Activated T-cell treated with anti-CD3 and anti-CD28 coated beads for 4 hours (primary cell): ENCODE results near the gene PRKCQ.
A peak's percentile ranks its signal among the peaks of the same experiment; 100 is the strongest.
"Not testable (repeated sequence)": the region's sequence is repeated elsewhere in the genome, so short reads cannot be mapped to it uniquely, and the experiment has no call there.

Source experiments
- DNase-seq: peaks from one replicate; pipeline ENCODE4 v3.0.0-alpha.2; 2020

The PRKCQ gene

DNA sequence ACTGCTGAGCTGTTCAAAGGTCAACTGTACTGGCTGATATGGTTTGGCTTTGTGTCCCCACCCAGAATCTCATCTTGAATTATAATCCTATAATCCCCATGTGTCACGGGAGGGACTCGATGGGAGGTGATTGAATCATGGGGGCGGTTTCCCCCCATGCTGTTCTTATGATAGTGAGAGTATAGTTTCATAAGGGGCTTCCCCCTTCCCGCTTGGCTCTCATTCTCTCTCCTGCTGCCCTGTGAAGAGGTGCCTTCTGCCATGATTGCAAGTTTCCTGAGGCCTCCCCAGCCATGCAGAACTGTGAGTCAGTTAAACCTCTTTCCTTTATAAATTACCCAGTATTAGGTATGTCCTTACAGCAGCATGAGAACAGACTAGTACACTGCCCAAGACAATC, 140.2 kb downstream of the PRKCQ start:
- DNase-seq, result not testable (repeated sequence)

DNA sequence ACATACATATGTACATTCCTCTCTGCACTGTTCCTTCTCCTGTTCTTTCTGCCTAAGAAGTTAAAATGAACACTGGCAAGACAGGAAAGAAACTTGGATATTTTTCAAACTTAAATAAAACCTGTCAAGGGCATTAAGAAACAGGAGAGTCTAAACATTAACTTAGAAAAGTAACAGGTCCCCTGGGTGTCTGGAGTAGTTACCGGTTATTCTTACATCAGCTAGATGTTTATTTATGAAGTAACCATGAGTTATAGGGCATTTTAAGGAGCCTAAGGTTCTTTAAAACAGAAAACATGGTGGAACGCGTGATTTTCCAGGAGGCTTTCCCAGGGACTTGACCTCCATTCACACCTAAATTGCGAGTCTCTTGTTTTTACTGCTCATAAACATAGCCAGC, 148.2 kb downstream of the PRKCQ start:
- no peak for DNase-seq

DNA sequence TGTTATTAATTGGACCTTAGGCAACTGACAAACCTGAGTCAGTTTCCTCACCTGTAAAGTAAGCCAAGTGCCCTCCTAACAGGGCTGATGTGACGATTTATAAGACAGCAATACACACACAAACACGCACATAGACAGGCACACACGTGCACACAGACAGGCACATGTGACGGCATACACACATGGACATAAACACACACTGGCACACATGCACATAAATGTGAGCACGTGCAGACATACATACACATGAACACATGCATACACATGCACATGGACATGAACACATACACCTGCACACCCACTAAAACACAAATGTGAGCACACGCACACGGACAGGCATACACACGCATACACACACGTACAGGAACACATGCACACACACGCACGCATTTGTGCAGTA, 148.9 kb downstream of the PRKCQ start:
- DNase-seq, result no peak

DNA sequence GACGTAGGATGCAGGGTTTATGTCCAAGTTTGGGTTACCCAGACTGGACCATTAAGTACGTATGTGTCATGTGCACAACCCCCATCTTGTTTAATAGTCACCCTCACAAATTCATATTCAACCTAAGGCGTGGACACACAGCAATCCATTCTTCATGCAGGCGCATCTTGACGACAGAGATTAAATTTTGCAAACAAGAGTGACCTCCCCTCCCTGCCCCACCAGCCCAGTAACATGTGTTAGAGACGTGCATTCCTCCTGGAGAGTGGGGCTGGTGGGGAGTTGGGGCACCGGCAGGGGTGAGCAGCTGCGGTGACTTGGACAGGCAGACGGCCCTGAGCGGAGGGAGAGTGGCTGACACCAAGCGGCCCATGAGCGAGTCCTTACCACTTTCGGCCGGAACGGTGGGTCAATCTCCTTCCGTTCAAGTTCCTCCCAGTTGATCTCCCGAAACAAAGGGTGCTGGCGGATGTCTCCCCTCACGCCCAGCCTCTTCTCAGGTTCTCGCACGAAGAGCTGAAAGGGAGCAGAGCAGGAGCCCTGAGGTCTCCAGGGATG, 149.6 kb downstream of the PRKCQ start:
- DNase-seq, result no peak

DNA sequence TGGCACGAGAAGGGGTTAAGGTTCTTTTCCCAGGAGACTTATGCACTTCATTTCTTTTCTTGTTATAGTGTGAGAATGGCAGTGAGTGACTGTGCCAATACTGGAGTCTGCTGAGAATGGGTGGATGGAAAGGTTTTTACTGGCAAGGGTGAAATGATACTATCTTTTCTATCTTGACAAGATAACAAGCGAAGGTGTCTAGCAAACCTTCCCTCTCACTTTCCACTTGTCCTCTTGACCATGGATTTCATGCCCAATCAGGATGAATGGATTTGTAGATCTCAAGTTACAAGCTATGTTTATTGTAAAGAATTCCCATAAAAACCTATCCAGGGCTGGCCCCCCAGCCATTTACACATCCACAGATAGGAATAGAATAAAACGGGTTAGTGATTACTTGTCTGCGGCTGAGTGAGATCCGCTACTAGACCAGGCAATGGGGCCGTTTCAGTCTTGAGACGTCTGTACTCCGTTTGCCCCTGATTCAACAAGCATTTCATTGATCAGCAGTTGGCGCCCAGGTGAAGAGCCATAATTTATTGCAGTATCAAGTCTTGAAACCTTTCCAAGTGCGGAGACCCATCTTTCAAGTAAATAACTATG, 152.6 kb downstream of the PRKCQ start:
- DNase-seq, result no peak

DNA sequence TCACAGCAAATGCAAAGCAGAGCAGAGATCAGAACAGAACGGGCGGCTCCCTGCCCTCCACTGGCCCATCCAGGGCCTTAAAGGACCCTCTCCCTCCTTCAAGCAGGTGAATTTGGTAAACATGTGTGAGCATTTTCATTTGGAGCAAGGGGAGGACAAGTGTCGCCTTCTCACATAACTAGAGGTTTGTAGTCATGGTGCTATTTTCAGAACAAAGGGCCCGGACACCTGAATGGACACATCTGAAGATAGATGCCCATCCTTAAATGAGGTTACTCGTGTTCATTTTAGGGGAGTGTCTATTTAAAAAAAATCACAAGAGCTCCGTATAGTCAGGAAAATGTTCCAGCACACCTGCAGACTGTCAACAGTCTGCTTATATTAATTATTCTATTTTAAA, 153.8 kb downstream of the PRKCQ start:
- no peak for DNase-seq

DNA sequence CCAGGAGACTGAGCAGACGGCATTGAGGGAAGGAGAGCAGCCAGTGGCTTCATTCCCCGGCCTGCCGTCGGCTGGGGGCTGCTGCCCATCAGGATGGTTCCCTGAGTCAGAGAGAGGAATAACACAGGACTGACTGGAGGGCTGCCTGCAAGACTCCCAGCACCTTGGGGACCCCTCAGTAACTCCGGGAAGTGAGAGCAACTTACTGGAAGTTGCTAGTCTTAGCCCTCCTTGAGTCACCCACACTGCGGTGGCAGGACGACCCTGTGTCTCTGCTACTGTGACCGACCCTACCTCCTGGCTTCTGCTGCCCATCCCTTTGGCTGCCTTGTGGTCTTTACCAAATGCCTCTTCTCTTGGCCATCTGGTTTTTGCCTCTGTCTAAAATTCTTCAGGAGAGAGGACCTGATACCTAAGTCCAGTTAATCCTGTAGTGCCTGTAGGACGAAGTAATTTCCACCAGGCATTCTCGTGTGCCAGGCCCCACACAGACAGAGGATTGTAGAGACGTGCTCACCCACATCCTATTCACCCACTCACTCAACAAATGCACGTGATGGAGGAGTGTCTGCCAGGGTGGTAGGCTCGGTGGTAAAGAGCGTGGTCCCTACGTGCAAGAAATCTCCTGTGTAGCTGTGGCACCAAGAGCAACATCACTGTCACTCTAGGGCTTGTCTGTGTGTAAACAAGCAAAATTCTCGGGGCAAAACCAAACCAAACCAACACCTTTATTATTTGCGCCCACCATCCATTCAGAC, 156.5 kb downstream of the PRKCQ start:
- no peak for DNase-seq

DNA sequence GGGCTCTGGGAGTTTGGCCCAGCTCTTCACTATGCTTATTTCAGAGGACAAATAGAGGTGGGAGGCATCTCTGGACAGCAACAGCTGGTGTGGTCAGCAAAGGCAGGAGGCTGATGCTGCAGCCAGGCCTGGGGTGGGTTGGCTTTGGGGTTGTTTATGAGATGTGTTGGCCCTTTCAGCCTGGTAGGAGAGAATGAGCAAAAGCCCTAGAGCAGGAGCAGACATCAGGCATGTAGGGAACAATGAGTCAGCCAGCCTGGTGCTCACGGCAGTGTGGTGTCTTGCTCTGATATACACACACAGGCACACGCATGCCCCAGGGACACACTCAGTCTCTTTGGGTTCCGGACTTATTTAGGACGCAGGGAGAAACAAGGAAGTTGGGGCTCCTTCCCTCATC, 157.1 kb downstream of the PRKCQ start:
- DNase-seq, result peak; percentile 27

DNA sequence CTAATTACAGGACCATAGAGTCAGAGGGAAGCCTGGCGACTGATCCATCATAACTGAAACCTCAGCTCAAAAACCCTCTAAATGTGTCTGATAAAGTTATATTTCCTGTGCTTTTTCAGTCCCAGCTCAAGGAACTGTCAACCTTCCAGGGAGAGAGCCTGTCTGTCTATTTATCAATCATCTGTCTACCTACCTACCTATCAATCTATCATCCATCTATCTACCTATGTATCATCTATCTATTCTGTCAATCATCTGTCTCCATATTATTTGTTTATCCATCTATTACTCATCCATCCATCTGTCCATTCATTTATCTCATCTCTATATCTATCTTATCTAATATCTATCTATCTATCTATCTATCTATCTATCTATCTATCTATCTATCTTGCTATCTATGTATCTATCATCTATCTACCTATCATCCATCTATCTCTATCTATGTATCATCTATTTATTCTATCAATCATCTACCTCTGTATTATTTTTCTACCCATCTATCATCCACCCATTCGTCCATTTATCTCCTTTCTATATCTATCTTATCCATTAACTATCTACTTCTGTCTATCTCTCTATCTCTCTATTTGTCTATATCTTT, 161.4 kb downstream of the PRKCQ start:
- DNase-seq, result no peak

DNA sequence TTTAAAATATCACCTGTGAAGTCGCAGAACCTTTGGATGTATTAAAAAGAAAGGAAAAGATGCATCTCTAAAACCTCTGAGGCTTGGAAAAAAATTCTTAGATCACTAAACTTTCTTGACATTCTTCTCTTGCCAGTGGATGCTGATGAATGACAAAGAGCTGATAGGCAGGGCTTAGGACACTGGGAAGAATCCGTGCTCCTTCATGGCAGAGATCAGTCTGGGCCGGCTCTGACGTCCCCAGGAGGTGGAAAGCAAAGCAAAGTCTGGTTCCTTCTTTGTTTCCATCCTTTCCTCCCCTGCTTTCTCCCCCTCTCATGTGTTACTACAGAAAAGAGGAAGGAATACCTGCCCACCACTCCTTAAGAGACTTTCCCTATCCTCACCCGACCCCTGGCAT, 161.9 kb downstream of the PRKCQ start:
- no peak for DNase-seq

DNA sequence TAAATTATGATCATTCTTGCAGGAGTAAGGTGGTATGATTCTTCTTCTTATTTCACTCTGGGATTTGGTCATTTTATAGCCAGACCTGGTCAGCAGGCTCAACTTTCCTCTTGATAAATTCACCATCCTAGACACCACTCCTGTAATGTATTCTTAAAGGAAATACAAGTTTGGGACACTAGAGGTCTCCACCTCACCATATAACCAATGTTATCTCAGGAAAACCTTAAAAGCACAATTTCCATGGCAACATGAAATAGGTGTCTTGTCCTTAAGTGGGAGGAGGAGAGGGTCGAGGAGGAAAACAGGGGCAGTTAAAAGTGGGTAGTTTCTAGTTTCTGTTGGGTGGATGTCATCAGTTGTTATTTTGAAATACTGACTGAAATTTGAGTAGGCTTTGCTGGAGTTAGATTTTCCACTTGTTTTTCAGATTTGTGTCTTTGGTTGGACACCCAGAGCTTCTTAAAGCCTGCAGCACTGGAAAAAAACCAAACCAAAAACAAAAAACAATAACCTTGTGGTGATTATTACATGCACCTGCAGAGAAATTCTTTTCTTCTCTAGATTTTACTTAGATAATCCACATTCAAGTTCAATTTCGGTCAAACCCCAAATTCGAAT, 163.1 kb downstream of the PRKCQ start:
- DNase-seq, result peak; percentile 12

DNA sequence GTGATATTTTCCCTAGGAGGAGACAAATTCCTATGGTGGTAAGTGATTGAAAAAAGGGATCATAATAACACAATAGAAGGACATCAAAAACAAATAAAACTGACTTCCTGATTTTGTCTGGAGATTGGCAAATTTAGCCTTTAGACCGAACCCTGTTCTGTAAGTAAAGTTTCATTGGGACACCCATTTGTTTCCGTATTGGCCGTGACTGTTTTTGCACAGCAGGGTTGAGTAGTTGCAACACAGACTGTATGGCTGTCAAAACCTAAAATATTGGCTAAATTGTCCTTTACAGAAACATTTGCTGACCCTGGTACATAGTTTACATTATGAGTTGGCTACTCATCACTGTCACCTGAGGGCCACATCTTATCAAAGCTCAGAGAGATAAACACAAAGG, 168.6 kb downstream of the PRKCQ start:
- no peak for DNase-seq

DNA sequence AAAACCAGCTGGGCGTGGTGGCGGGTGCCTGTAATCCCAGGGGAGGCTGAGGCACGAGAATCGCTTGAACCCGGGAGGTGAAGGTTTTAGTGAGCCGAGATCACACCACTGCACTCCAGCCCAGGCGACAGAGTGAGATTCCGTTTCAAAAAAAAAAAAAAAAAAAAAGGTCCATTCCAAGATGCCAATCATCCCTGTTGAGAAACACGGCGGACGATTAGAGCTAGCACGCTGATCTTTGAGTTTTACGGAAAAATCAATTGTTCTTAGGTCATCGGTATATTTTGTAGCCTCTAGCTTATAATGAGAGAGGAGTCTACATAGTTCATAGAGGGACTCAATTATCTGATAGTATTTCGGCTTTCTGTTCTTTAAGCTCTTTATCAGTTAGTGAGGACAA, 169.2 kb downstream of the PRKCQ start:
- no peak for DNase-seq

DNA sequence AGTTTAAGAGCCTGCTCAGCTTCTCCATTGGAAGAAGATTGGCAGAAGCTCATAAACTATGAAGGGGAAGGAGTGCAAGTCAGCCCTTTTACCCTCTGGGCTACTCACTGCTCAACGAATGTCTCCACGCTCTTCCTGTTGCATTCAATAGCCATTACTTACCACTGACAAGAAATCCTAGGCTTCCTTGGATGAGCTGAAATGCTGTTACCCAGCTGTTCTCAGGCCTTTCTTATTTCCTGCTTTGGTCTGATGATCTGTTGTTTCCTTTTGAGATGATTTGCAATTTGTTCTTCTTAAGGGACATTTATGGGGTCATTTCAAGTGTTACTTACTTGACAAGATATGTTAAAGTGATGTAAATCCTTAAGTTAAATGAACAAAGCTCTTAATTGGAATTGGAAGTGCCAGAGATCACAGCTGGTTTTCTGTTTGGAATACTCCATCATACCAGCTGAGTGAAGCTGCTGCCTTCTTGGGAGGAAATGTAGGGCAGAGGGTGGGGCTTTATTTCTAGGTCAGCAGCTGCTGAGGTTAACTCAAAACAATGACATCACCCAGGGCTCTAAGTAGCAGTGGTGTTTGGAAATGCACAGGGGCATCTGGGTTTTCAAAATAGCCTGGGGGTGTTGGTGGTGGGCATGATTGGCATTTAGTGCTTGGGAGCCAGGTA, 170.0 kb downstream of the PRKCQ start:
- DNase-seq, result peak; percentile 15

DNA sequence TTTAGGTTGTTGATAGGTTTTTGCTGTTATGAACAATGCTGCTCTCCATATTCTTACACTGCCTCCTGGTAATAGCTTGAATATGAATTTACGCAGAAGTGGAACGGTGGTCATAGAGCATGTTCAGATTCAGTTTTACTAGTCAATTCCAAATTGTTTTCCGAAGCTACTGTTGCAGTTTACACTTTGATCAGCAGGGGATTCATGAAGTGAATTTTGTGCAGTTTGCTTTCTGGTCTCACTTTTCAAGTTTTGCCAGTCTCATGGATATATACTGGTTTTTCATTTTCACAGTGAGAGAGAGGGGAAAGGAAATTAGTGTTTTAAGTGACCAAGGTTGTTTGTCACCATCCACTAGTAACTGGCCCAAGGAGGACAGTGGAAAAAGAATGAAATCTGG, 171.3 kb downstream of the PRKCQ start:
- DNase-seq, result no peak

DNA sequence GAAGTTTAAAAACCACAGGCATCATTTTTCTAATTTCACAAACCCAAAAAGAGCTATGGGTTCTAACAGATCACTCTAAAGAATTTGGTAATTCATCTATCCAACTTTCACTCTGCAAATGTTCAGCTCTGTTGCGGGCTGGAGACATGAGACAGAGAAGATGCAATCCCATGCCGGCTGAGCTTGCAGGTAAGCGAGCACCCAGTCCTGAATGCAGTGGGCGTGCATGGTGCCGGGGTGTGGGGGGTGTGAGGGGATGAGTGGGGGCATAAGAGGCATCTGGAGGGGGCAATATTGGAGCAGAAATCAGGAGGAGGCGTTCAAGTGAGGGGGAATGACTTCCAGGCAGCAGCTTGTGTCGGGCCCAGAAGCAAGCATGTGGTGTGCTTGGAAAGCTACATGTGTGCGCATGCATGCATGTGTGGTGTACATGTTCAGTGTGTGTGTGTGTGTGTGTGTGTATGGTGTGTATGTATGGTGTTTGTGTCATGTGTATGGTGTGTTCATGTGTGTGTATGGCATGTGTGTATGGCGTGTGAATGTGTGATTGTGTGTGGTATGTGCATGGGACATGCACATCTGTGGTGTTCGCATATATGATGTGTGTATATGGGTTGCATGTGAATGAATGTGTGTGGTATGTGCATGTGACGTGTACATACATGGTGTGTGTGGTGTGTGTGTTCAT, 172.9 kb downstream of the PRKCQ start:
- no peak for DNase-seq

DNA sequence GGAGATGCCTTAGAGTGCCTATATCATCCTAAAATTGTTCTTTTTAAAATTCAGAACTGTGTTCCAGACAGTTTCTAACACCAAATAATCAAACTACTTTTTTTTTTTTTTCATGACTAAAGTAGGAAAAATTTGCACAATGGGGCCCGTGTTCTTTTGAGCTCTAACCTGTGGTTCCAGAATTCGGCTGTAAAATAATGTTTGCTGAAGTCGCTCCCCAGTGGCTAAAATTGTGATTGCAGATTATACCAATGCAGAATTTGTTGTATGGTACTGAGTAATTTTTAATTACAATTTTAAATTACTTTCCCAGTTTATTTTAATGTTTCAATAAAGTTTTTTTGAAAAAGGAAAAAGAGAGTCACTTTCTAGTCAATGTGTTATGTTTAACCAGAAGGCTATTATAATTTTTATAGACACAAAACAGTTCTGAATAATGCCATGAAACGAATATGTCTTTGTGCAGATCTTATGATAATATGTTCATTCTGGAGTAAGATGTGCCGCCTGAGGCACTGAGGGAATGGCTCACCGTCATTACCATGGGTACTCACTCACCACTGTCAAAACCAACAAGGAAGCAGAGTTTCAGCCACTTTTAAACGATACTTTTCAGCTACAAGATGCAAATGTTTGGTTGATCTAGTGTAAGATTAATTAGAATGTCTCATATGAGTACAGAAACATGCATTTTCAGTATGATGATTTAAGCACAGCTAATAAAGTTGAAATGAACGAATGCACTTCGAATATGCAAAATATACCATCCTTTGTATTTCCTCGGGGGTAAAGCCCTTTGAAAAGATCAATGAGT, 173.6 kb downstream of the PRKCQ start:
- peak; percentile 21 for DNase-seq

DNA sequence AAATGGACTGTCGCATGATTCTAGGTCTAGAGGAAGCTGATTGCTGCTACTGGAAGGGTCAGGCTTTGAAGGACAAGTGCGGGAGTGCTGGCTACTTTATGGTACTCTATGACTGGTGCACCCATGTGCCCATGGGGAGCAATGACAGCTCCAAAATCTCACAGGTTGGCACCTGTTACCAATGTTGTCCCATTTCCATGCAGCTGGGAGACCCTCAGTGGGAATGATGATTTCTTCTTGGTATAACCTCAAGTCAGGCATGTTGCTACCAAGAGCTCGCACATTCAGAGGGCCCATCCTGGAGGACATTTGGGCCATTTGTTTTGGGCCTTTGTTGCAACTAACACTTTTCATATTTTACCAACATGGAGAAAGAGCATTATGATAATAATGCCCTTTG, 174.4 kb downstream of the PRKCQ start:
- no peak for DNase-seq

DNA sequence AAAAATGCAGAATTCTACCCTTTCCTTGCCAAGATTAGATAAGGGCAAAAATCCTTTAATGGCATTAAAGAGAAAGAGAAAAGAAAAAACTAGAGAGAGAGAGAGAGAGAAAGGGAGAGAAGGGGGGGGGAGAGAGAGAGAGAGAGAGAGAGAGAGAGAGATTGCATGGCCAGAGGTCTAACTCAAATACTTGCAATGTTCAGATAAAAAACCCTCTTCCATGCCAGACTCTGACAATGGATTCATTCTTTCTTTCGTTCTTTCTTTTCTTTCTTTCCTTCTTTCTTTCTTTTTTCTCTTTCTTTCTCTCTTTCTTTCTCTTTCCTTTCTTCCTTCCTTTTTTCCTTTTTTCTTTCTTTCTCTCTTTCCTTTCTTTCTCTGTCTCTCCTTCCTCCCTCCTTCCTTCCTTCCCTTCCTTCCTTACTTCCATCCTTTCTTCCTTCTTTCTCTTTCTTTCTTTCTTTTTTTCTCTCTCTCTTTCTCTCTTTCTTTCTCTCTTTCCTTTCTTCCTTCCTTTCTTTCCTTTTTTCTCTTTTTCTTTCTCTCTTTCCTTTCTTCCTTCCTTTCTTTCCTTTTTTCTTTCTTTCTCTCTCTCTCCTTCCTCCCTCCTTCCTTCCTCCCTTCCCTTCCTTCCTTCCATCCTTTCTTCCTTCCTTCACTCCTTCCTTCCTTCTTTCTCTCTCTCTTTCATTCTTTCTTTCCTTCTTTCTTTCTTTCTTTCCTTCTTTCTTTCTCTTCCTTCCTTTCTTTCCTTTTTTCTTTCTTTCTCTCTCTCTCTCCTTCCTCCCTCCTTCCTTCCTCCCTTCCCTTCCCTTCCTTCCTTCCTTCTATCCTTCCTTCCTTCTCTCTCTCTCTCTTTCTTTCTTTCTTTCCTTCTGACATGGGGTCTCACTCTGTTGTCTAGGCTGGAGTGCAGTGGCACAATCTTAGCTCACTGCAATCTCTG, 175.7 kb downstream of the PRKCQ start:
- no peak for DNase-seq

DNA sequence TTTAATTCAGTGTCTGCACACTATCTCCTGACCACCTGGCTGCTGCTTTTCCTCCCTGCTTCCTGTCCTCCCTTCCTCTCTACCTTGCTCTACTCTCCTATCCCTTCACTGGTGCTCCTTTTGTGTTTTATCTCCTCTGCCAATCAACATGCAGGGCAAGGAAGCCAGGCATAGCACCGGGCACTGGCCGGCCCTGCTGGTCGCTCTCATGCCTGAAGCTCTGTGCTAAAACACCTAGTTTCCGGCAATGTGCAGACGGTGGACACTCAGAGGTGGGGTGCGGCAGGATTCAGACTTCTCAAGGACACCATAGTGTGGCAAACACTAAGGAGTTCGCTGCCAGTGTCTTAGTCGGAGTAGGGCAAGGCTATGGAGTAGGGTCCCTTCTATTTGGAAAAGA, 177.1 kb downstream of the PRKCQ start:
- no peak for DNase-seq

DNA sequence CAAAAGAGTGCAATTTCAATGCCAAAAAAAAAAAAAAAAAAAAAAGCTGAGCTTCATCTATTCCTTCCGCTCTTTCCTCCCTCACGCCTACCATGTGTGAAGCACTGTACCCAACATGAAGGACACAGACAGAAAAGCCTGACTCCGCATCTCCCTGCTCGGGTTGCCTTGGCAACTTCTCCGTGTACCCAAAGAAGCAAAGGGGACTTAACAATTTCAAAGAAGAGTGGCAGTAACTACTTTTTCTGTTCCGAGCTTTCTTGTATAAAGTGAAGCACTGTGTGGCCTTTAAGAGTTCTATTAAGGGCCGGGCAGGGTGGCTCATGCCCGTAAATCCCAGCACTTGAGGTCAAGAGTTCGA, 177.7 kb downstream of the PRKCQ start:
- DNase-seq, result no peak
